ENCODE measurements around the gene TIMP2.

- TF ChIP-seq, protein P1, sequence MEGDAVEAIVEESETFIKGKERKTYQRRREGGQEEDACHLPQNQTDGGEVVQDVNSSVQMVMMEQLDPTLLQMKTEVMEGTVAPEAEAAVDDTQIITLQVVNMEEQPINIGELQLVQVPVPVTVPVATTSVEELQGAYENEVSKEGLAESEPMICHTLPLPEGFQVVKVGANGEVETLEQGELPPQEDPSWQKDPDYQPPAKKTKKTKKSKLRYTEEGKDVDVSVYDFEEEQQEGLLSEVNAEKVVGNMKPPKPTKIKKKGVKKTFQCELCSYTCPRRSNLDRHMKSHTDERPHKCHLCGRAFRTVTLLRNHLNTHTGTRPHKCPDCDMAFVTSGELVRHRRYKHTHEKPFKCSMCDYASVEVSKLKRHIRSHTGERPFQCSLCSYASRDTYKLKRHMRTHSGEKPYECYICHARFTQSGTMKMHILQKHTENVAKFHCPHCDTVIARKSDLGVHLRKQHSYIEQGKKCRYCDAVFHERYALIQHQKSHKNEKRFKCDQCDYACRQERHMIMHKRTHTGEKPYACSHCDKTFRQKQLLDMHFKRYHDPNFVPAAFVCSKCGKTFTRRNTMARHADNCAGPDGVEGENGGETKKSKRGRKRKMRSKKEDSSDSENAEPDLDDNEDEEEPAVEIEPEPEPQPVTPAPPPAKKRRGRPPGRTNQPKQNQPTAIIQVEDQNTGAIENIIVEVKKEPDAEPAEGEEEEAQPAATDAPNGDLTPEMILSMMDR (conservative IDR thresholded peaks at IDR 0.05): no peak
- no peak for TF ChIP-seq EZH2 (IDR thresholded peaks at IDR 0.05; ENCODE audit: low read depth)
These were observed 4.7 kb downstream of the TIMP2 start for GRCh38 chr17:78920528-78920927.
